CD8-positive, alpha-beta memory T cell (primary cell): Measurements from ENCODE around the gene MMP24OS. TPM values are rescaled to one million over a fixed set of nuclear protein-coding genes. Genes with fewer than 3 reads are reported as not detected.

Experiments used
- CTCF ChIA-PET: fragments of 350-600 bp; sonication (Branson Sonifier 250); formaldehyde crosslinking; loops from one replicate; lab custom pipeline; 2021; ENCODE audit warnings: antibody characterized with exemption; lab: Charles Lee
- POLR2A ChIA-PET: fragments of 350-600 bp; sonication (Branson Sonifier 250); formaldehyde crosslinking; loops from one replicate; lab custom pipeline; 2021; ENCODE audit warnings: antibody characterized with exemption; lab: Charles Lee
- DNase-seq, 5 donors: peaks; one replicate each; pipeline versions ENCODE4 v3.0.0 to v3.0.0-alpha.2; 2020 to 2022; ENCODE audit warnings: mixed read lengths in 1 of 5
- H3K27ac ChIP-seq: one replicate; pipeline ENCODE4 v1.7.0; 2013; ENCODE audit warnings: low read depth, mild to moderate bottlenecking, low read length, moderate library complexity
- H3K27me3 ChIP-seq: 2 replicates; pipeline ENCODE4 v1.7.0; 2013; ENCODE audit warnings: low read length, mild to moderate bottlenecking; ENCODE audit not compliant: insufficient read depth, poor library complexity, severe bottlenecking
- H3K36me3 ChIP-seq: 2 replicates; pipeline ENCODE4 v1.7.0; 2013; ENCODE audit warnings: mild to moderate bottlenecking, low read length, moderate library complexity; ENCODE audit not compliant: insufficient read depth
- H3K4me1 ChIP-seq: 2 replicates; pipeline ENCODE4 v1.7.0; 2013; ENCODE audit warnings: mild to moderate bottlenecking, low read length, moderate library complexity; ENCODE audit not compliant: insufficient read depth
- H3K4me3 ChIP-seq: 2 replicates; pipeline ENCODE4 v1.7.0; 2013; ENCODE audit warnings: mild to moderate bottlenecking, low read length
- H3K9me3 ChIP-seq: 2 replicates; pipeline ENCODE4 v1.7.0; 2013; ENCODE audit warnings: mild to moderate bottlenecking, low read length
- H3K27ac Mint-ChIP-seq, 8 donors: one replicate each; pipeline ENCODE4 v1.8.0; 2020 to 2021; ENCODE audit warnings: mixed read lengths in 8 of 8, mild to moderate bottlenecking in 6 of 8, inconsistent platforms in 3 of 8, moderate library complexity in 3 of 8
- H3K27me3 Mint-ChIP-seq, 2 donors: one replicate each; pipeline ENCODE4 v1.8.0; 2020 to 2021; ENCODE audit warnings: mixed read lengths in 2 of 2, mild to moderate bottlenecking in 1 of 2, moderate library complexity in 1 of 2
- H3K36me3 Mint-ChIP-seq, 3 donors: one replicate each; pipeline ENCODE4 v1.8.0; 2020 to 2021; ENCODE audit warnings: mixed read lengths in 3 of 3, inconsistent platforms in 1 of 3, mild to moderate bottlenecking in 1 of 3
- H3K4me1 Mint-ChIP-seq, 3 donors: one replicate each; pipeline ENCODE4 v1.8.0; 2020 to 2021; ENCODE audit warnings: mixed read lengths in 3 of 3, inconsistent platforms in 1 of 3, mild to moderate bottlenecking in 1 of 3
- H3K4me3 Mint-ChIP-seq, 7 donors: one replicate each; pipeline ENCODE4 v1.8.0; 2020 to 2021; ENCODE audit warnings: mixed read lengths in 7 of 7, mild to moderate bottlenecking in 6 of 7, moderate library complexity in 4 of 7, inconsistent platforms in 2 of 7
- H3K9me3 Mint-ChIP-seq, 5 donors: one replicate each; pipeline ENCODE4 v1.8.0; 2020 to 2022; ENCODE audit warnings: mixed read lengths in 5 of 5, mild to moderate bottlenecking in 3 of 5, moderate library complexity in 2 of 5, inconsistent platforms in 1 of 5
- polyA plus RNA-seq: library from polyadenylated mRNA; unstranded; fragments of 300-500 nt; fragmentation: Illumina TruSeq; gene quantifications from one replicate; pipeline ENCODE4 v1.2.3, GENCODE V29; 2021
- total RNA-seq, 2 experiments: library from RNA; stranded (reverse); gene quantifications; one replicate each; pipeline ENCODE4 v1.2.3, GENCODE V29; 2021

The MMP24OS gene
- total and polyA plus RNA-seq, 3 experiments from 2014 or later = 14.0 to 36.6 (median 36.5) TPM

DNA sequence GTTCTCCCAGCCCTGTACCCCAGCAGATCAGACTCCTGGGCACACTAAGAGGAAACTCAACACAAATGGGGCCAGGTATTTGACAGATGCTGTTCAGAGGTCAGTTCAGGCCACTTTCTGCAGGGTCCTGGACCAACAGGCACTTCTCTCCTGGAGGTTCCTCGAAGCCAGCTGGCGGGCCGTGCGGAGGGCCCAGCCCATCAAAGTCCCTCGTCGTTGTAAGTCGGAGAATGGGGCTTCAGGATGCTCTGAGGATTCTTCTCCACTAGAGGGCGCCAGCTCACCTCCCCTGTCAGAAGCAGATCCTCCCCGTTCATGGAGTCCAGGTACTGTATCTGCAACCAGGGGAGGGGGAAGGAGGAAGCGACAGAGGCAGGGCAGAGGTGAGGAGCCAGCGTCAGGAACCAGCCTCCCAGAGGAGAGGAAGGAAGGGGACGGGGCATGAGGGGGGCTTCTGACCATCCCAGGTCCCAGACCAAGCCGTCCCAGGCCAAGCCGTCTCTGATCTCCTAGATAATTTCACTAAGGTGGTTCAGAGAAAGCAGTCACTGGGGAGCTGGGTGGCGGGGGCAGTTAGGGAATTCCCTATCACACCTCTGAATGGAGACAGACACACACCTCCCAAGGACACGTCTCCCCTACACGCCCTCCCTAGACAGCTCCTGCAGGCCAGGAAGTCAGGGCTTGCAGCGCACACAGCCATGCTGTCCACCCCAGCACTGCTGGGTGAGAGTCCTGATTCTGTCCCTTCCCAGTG, 26.0 kb upstream of the MMP24OS start:
- Mint-ChIP-seq H3K27ac (peak overlapping the region in 5 of 8 donors; percentile 26 to 85 (median 41)), H3K9me3 (no peaks in the 10 kb centered on the region), H3K4me3 (no peak overlapping the region), H3K4me1 (peaks cover 5 to 15% (median 9%) of the 10 kb centered on the region in 3 donors), H3K27me3 (no peaks in the 10 kb centered on the region), H3K36me3 (peaks cover 0 to 21% (median 2%) of the 10 kb centered on the region in 3 donors)
- Histone ChIP-seq H3K4me3 (no peak overlapping the region), H3K27ac (no peak overlapping the region), H3K9me3 (no peaks in the 10 kb centered on the region), H3K36me3 (no peaks in the 10 kb centered on the region), H3K27me3 (no peaks in the 10 kb centered on the region), H3K4me1 (peaks cover 8% of the 10 kb centered on the region)
- DNase-seq = peak; percentile 68 to 87 (median 75)
- POLR2A ChIA-PET = no interaction called here
- CTCF ChIA-PET = interaction anchor here (0.6 to 3.1 kb wide), 26 partner anchors 9 to 474 kb away, joined by 3 to 22 read pairs (median 4); partner anchors contain the start of gene EIF6

DNA sequence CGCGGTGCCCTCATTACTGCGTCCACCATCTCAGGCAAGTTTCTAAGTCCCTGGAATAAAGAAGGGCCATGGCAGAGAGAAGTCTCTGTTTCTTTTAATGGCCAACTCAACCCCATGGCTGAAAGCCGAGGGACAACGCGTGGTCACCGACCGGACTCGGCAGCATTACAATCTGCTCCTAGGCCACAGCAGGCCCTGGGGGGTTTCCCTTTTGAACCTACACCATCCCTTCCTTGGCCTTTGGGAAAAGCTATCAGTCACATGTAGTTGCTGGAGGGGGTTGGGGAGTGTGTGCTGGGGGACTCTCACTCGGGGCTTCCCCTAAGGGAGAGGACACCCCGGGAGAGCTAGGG, 25.4 kb upstream of the MMP24OS start:
- Histone ChIP-seq H3K36me3 (no peaks in the 10 kb centered on the region), H3K27me3 (no peaks in the 10 kb centered on the region), H3K4me3 (no peak overlapping the region), H3K27ac (no peak overlapping the region), H3K4me1 (peaks cover 8% of the 10 kb centered on the region), H3K9me3 (no peaks in the 10 kb centered on the region)
- Mint-ChIP-seq H3K4me3 (no peak overlapping the region), H3K9me3 (no peaks in the 10 kb centered on the region), H3K36me3 (peaks cover 0 to 21% (median 2%) of the 10 kb centered on the region in 3 donors), H3K4me1 (peaks cover 5 to 15% (median 9%) of the 10 kb centered on the region in 3 donors), H3K27ac (peak overlapping the region in 3 of 8 donors; percentile 26 to 49 (median 29)), H3K27me3 (no peaks in the 10 kb centered on the region)
- DNase-seq = no peak
- CTCF ChIA-PET = interaction anchor here (0.6 to 3.1 kb wide), 19 partner anchors 10 to 467 kb away, joined by 3 to 22 read pairs (median 4); partner anchors contain the start of gene EIF6
- POLR2A ChIA-PET = no interaction called here

DNA sequence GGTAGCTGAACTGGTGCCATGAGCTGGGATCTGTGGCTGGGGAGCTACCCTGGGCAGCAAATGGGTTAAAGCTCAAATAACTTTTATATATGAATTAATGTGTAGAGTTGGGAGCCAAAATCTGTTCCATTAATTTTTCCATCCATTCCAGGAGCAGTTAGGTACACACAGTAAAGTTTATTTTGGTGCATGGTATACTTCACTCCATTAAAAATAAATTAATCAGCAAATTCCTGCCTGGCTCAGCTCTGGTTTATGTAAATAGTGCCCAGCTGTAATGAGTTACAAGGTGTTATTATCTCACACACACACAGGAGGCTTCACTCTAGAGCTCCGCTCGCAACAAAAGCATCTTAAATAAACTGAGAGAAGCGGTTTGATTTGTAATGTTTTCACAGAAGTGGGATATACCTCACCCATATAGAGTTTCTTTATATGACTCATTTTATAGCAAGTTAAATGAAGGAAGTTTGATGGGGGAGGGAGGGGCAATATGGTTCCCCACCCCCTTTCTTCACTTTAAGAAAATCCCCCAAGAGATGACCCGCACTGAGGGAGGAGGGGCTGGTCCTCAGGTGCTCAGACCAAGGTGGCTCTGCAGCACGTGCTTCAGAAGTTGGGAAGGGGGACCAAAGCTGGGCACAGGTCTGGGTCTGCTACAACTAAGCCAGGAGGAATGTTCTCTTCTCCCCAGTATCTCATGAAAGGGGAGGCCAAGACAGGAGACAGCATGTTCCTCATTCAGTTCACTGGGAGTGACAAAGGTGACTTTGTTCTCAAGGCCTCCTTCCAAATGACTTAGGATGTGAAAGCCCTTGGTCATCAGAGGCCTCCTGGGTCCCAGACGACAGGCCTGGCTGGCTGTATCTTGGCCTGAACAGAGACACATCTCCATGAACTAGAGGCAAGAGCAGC, 24.8 kb upstream of the MMP24OS start:
- H3K4me1 ChIP-seq = peaks cover 8% of the 10 kb centered on the region
- H3K9me3 ChIP-seq = no peaks in the 10 kb centered on the region
- Mint-ChIP-seq H3K4me3 (no peak overlapping the region), H3K27ac (peak overlapping the region in 2 of 8 donors; percentile 29 to 92), H3K27me3 (no peaks in the 10 kb centered on the region), H3K4me1 (peaks cover 5 to 15% (median 9%) of the 10 kb centered on the region in 3 donors), H3K9me3 (no peaks in the 10 kb centered on the region), H3K36me3 (peaks cover 0 to 17% (median 2%) of the 10 kb centered on the region in 3 donors)
- no peaks in the 10 kb centered on the region for H3K27me3 ChIP-seq
- ChIA-PET CTCF (interaction anchor here (0.7 to 3.1 kb wide), 18 partner anchors 11 to 467 kb away, joined by 3 to 22 read pairs (median 4); partner anchors contain the start of gene EIF6), POLR2A (no interaction called here)
- H3K4me3 ChIP-seq = no peak overlapping the region
- DNase-seq = no peak
- H3K27ac ChIP-seq = no peak overlapping the region
- H3K36me3 ChIP-seq = no peaks in the 10 kb centered on the region

DNA sequence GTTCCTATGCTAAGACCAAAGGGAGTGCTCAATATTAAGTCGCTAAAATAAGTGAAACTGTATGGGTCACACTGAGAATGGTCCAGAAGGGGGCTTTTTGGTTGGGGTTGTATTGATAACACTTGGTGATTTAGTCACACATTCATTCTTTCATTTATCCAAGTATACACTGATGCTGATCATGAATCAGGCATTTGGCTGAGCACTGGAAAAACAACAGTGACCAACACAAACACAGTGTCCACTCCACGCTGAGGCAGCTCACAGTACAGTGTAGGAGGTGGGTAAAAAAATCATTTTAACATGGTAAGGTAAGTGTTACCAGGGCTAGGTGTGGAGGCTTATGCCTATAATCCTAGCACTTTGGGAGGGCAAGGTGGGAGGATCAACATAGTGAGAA, 23.5 kb upstream of the MMP24OS start:
- no peak overlapping the region for H3K27ac ChIP-seq
- peaks cover 0 to 2% of the 10 kb centered on the region in 2 donors for H3K27me3 Mint-ChIP-seq
- peaks cover 8% of the 10 kb centered on the region for H3K4me1 ChIP-seq
- peak overlapping the region in 1 of 8 donors; percentile 76 for H3K27ac Mint-ChIP-seq
- H3K4me1 Mint-ChIP-seq = peaks cover 5 to 15% (median 9%) of the 10 kb centered on the region in 3 donors
- H3K36me3 ChIP-seq = no peaks in the 10 kb centered on the region
- H3K4me3 Mint-ChIP-seq = peak overlapping the region in 1 of 7 donors; percentile 61
- no peaks in the 10 kb centered on the region for H3K9me3 Mint-ChIP-seq
- no peaks in the 10 kb centered on the region for H3K9me3 ChIP-seq
- no peak overlapping the region for H3K4me3 ChIP-seq
- CTCF ChIA-PET = interaction anchor here (1.3 kb wide), 1 partner anchor 17 kb away, joined by 3 read pairs; the partner anchor contains the start of gene EIF6
- H3K27me3 ChIP-seq = no peaks in the 10 kb centered on the region
- DNase-seq = no peak
- POLR2A ChIA-PET = no interaction called here
- peaks cover 0 to 13% (median 0%) of the 10 kb centered on the region in 3 donors for H3K36me3 Mint-ChIP-seq

DNA sequence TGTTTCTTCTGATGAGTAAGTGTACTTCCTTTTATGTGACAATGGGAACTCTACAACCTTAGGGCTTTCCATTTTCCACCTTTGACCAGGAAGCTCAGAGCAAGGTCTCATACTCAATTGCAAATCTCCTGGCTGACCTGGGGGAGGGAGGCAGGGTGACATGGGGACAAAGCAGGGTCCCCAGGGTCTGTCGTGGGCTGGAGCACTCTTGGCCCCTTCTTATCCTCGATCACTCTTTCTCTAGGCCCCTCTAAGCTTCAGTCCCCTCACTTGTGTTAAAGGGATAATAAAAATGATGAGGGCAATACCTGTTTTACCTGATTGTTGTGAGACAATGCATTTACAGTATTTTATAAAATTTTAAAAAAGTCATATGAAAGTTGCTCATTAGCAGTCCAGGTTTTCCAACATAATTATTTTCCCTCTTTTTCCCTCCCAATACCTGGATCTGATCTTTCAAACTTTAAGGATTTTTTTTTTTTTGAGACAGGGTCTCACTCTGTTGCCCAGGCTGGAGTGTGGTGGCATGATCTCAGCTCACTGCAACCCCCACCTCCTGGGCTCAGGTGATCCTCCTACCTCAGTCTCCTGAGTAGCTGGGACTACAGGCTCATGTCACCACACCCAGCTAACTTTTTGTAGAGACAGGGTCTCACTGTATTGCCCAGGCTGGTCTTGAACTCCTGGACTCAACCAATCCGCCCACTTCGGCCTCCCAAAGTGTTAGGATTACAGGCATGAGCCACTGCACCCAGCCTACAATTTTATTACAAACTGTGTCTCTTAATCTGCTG, 22.7 kb upstream of the MMP24OS start:
- H3K4me3 Mint-ChIP-seq = no peak overlapping the region
- Histone ChIP-seq H3K9me3 (no peaks in the 10 kb centered on the region), H3K27ac (no peak overlapping the region), H3K36me3 (no peaks in the 10 kb centered on the region), H3K27me3 (no peaks in the 10 kb centered on the region), H3K4me3 (no peak overlapping the region), H3K4me1 (peaks cover 8% of the 10 kb centered on the region)
- ChIA-PET POLR2A (no interaction called here), CTCF (interaction anchor here (1.3 kb wide), 1 partner anchor 17 kb away, joined by 3 read pairs; the partner anchor contains the start of gene EIF6)
- H3K9me3 Mint-ChIP-seq = no peaks in the 10 kb centered on the region
- peaks cover 1 to 2% of the 10 kb centered on the region in 2 donors for H3K27me3 Mint-ChIP-seq
- peak overlapping the region in 2 of 8 donors; percentile 12 to 15 for H3K27ac Mint-ChIP-seq
- no peak for DNase-seq
- H3K36me3 Mint-ChIP-seq = peaks cover 0 to 5% (median 0%) of the 10 kb centered on the region in 3 donors
- peaks cover 5 to 12% (median 9%) of the 10 kb centered on the region in 3 donors for H3K4me1 Mint-ChIP-seq

DNA sequence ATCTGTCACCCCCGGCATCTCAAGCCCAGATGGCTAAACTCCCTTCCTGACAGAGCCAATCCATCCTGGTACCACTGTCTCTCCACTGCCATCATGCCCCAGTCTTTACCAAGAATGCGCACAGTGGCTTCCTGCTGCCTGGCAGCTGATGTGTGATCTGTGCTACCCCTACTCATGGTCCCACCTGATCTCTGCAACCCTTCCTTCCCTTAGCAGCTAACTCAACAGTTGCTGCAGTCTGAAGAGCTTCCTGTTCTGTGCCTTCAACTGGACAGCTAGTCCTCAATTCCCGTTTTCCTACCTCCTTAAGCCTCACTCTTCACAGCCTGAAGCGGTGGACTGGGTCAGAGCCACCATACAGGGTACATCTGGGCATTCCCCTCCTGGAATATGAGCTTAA, 21.9 kb upstream of the MMP24OS start:
- Histone ChIP-seq H3K4me1 (peaks cover 8% of the 10 kb centered on the region), H3K36me3 (no peaks in the 10 kb centered on the region), H3K27me3 (no peaks in the 10 kb centered on the region), H3K4me3 (no peak overlapping the region), H3K27ac (no peak overlapping the region), H3K9me3 (no peaks in the 10 kb centered on the region)
- H3K9me3 Mint-ChIP-seq = no peaks in the 10 kb centered on the region
- H3K4me1 Mint-ChIP-seq = peaks cover 5 to 10% (median 9%) of the 10 kb centered on the region in 3 donors
- DNase-seq = no peak
- CTCF ChIA-PET = no interaction called here
- H3K36me3 Mint-ChIP-seq = peaks cover 0 to 2% (median 0%) of the 10 kb centered on the region in 3 donors
- POLR2A ChIA-PET = no interaction called here
- peaks cover 2 to 6% of the 10 kb centered on the region in 2 donors for H3K27me3 Mint-ChIP-seq
- H3K4me3 Mint-ChIP-seq = no peak overlapping the region
- H3K27ac Mint-ChIP-seq = peak overlapping the region in 3 of 8 donors; percentile 6 to 33 (median 13)

DNA sequence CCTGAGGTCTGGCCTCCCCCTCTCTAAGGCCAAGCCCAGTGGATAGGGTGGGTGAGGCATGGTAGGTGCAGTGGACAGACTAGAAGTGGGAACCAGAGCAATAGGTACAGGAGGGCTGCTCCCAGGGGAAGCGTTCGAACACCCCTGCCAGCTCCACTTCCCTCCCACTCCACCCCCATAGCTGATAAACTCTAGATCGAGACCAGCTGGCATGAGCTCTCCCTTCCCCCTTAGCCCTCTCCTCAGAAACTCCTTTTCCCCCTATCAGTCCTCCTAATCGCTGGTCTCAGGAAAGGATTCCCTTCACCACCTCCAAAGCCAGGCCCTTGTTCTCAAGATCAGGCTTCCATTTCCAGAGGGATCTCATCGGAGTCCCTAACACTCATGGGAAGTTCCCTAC, 20.3 kb upstream of the MMP24OS start:
- ChIA-PET CTCF (interaction anchor here (1.3 kb wide), 1 partner anchor 149 kb away, joined by 3 read pairs; no protein-coding TSS in a partner anchor), POLR2A (no interaction called here)
- no peaks in the 10 kb centered on the region for H3K4me1 Mint-ChIP-seq
- H3K36me3 ChIP-seq = no peaks in the 10 kb centered on the region
- no peak overlapping the region for H3K27ac Mint-ChIP-seq
- no peak overlapping the region for H3K4me3 ChIP-seq
- no peaks in the 10 kb centered on the region for H3K4me1 ChIP-seq
- H3K27me3 ChIP-seq = no peaks in the 10 kb centered on the region
- no peak overlapping the region for H3K4me3 Mint-ChIP-seq
- no peak for DNase-seq
- H3K27ac ChIP-seq = no peak overlapping the region
- peaks cover 0 to 2% (median 0%) of the 10 kb centered on the region in 3 donors for H3K36me3 Mint-ChIP-seq
- H3K9me3 Mint-ChIP-seq = no peaks in the 10 kb centered on the region
- H3K27me3 Mint-ChIP-seq = peaks cover 2 to 19% of the 10 kb centered on the region in 2 donors
- no peaks in the 10 kb centered on the region for H3K9me3 ChIP-seq
